WERI-Rb-1 (cell line): ENCODE data around the gene DSTN.

Experiments
- DNase-seq: peaks from one replicate; pipeline ENCODE4 v3.0.0-alpha.2; 2020
- H3K27ac ChIP-seq: fragments of 250-450 bp; sonication (Bioruptor Pico); 2 replicates; pipeline ENCODE4 v1.5.1; 2020; ENCODE audit warnings: mild to moderate bottlenecking, moderate library complexity
- H3K27me3 ChIP-seq: fragments of 250-450 bp; sonication (Bioruptor Pico); 2 replicates; pipeline ENCODE4 v1.5.1; 2021; ENCODE audit warnings: mild to moderate bottlenecking, low read depth, moderate library complexity; ENCODE audit not compliant: insufficient read depth, severe bottlenecking
- H3K36me3 ChIP-seq: fragments of 250-450 bp; sonication (Bioruptor Pico); 2 replicates; pipeline ENCODE4 v1.5.1; 2020; ENCODE audit warnings: mild to moderate bottlenecking, moderate library complexity
- H3K4me3 ChIP-seq: 2 replicates; pipeline ENCODE4 v1.5.1; 2011; ENCODE audit warnings: low read depth, mild to moderate bottlenecking, control low read depth, low read length
- H3K9me3 ChIP-seq: fragments of 250-450 bp; sonication (Bioruptor Pico); 2 replicates; pipeline ENCODE4 v1.5.1; 2021; ENCODE audit warnings: mild to moderate bottlenecking, moderate library complexity; ENCODE audit not compliant: severe bottlenecking
- CTCF ChIP-seq: IDR thresholded peaks from 2 replicates; pipeline ENCODE4 v1.5.1; 2011; ENCODE audit warnings: low read depth, mild to moderate bottlenecking, control low read depth, inconsistent platforms, low read length

DSTN gene

GRCh38 chr20:17605131-17605660 is 35.3 kb downstream of the DSTN start:
- peaks cover 17% of the 10 kb centered on the region for H3K36me3 ChIP-seq
- H3K4me3 ChIP-seq = no peak overlapping the region
- H3K27ac ChIP-seq = no peak overlapping the region
- no peaks in the 10 kb centered on the region for H3K9me3 ChIP-seq
- no peak for DNase-seq
- TF ChIP-seq CTCF = no peak
- H3K27me3 ChIP-seq = no peaks in the 10 kb centered on the region

GRCh38 chr20:17606001-17606400 is 36.1 kb downstream of the DSTN start:
- no peaks in the 10 kb centered on the region for H3K27me3 ChIP-seq
- no peak for TF ChIP-seq CTCF
- DNase-seq = no peak
- no peak overlapping the region for H3K27ac ChIP-seq
- H3K9me3 ChIP-seq = no peaks in the 10 kb centered on the region
- no peak overlapping the region for H3K4me3 ChIP-seq
- H3K36me3 ChIP-seq = peaks cover 17% of the 10 kb centered on the region

GRCh38 chr20:17608701-17609497 is 39.0 kb downstream of the DSTN start:
- no peak overlapping the region for H3K27ac ChIP-seq
- no peak overlapping the region for H3K4me3 ChIP-seq
- no peak for TF ChIP-seq CTCF
- no peaks in the 10 kb centered on the region for H3K9me3 ChIP-seq
- H3K36me3 ChIP-seq = peaks cover 11% of the 10 kb centered on the region
- no peak for DNase-seq
- no peaks in the 10 kb centered on the region for H3K27me3 ChIP-seq

- Histone ChIP-seq H3K27me3 (no peaks in the 10 kb centered on the region), H3K36me3 (peaks cover 2% of the 10 kb centered on the region), H3K27ac (no peak overlapping the region), H3K4me3 (no peak overlapping the region), H3K9me3 (no peaks in the 10 kb centered on the region)
- no peak for TF ChIP-seq CTCF
- DNase-seq = no peak
Measured at GRCh38 chr20:17609811-17610377, 40.0 kb downstream of the DSTN start.

- Histone ChIP-seq H3K36me3 (no peaks in the 10 kb centered on the region; the same call in none of the 2 replicates), H3K27me3 (no peaks in the 10 kb centered on the region), H3K27ac (no peak overlapping the region), H3K9me3 (no peaks in the 10 kb centered on the region), H3K4me3 (no peak overlapping the region)
- no peak for TF ChIP-seq CTCF
- DNase-seq = no peak
Measured at GRCh38 chr20:17610566-17611289, 40.9 kb downstream of the DSTN start.
